ENCODE data around the gene EPHA6.
A peak's percentile ranks its signal among the peaks of the same experiment; 100 is the strongest.

EPHA6 gene

GRCh38 chr3:97720417-97720816 is 906.0 kb downstream of the EPHA6 start:
- DNase-seq = no peak

- DNase-seq = no peak
Observed at GRCh38 chr3:97721446-97721845, 907.1 kb downstream of the EPHA6 start.

GRCh38 chr3:97736928-97737327 is 922.5 kb downstream of the EPHA6 start:
- no peak for DNase-seq

- DNase-seq = no peak
Observed at GRCh38 chr3:97738761-97739160, 924.4 kb downstream of the EPHA6 start.

- DNase-seq = no peak
Observed at GRCh38 chr3:97742036-97742435, 927.6 kb downstream of the EPHA6 start.

GRCh38 chr3:97744289-97744688 is 929.9 kb downstream of the EPHA6 start:
- DNase-seq = no peak

GRCh38 chr3:97763586-97764406 is 949.4 kb downstream of the EPHA6 start:
- no peak for DNase-seq

- peak; percentile 69 for DNase-seq
Observed at GRCh38 chr3:97764407-97765238, 950.2 kb downstream of the EPHA6 start, which contains the start of gene ARL6. ARL6 (plus strand) TSS chr3:97764758; CDS start chr3:97768108, 3,350 bp downstream.

GRCh38 chr3:97765336-97765735 is 950.9 kb downstream of the EPHA6 start:
- no peak for DNase-seq

- no peak for DNase-seq
Observed at GRCh38 chr3:97772926-97773325, 958.5 kb downstream of the EPHA6 start.

GRCh38 chr3:97778152-97778551 is 963.8 kb downstream of the EPHA6 start:
- no peak for DNase-seq

- no peak for DNase-seq
Observed at GRCh38 chr3:97793420-97794019, 979.1 kb downstream of the EPHA6 start.

GRCh38 chr3:97795951-97796350 is 981.6 kb downstream of the EPHA6 start:
- no peak for DNase-seq
